Measurements from ENCODE around the gene PDE4A. TPM values are rescaled to one million over a fixed set of nuclear protein-coding genes. Genes with fewer than 3 reads are reported as not detected.
A peak's percentile ranks its signal among the peaks of the same experiment; 100 is the strongest.

The PDE4A gene
- total and polyA plus RNA-seq, 2 donors (not counting 1 experiment from before 2014, with no cell fraction given) = 3.6 to 4.1 TPM

GRCh38 chr19:10431943-10432735, 11.8 kb downstream of the PDE4A start:
- Histone ChIP-seq H3K36me3 (ENCODE audit: control insufficient read depth, insufficient read depth, low read length) (peaks cover 3% of the 10 kb centered on the region), H3K4me2 (ENCODE audit: extremely low read depth, insufficient read depth, low read length) (peak overlapping the region; percentile 94), H3K79me2 (ENCODE audit: control insufficient read depth, insufficient read depth, low read length) (no peaks in the 10 kb centered on the region), H3K9ac (ENCODE audit: insufficient read depth, low read length) (peak overlapping the region; percentile 16), H2AFZ (ENCODE audit: low read length) (peak overlapping the region; percentile 69), H3K9me3 (ENCODE audit: control insufficient read depth, insufficient read depth, low read depth, low read length) (no peaks in the 10 kb centered on the region), H3K27ac (ENCODE audit: insufficient read depth, low read length) (no peak overlapping the region), H3K4me1 (ENCODE audit: control insufficient read depth, extremely low read depth, insufficient read depth, low read length) (peaks cover 13% of the 10 kb centered on the region), H3K27me3 (ENCODE audit: control insufficient read depth, insufficient read depth, low read length) (peaks cover 4% of the 10 kb centered on the region), H4K20me1 (ENCODE audit: control insufficient read depth, extremely low read depth, insufficient read depth, low read length) (no peaks in the 10 kb centered on the region), H3K4me3 (replicated peaks in 1 of 4; ENCODE audit: control extremely low read depth in 1 of 4, insufficient read depth in 1 of 4, low read depth in 3 of 4, low read length in 4 of 4) (peak overlapping the region; percentile 66 to 78 (median 70))
- DNase-seq (ENCODE audit: low read depth in 2 of 2) = peak in 1 of 2 donors; percentile 41
- TF ChIP-seq EZH2 (IDR thresholded peaks at IDR 0.05; ENCODE audit: low read length, missing control alignments) = no peak
- TF ChIP-seq CTCF (conservative IDR thresholded peaks at IDR 0.05 in 1 of 2, IDR thresholded peaks at IDR 0.05 in 1 of 2; ENCODE audit: low read depth in 1 of 2, low read length in 2 of 2) = no peak

- Histone ChIP-seq H3K27me3 (ENCODE audit: control insufficient read depth, insufficient read depth, low read length) (peaks cover 4% of the 10 kb centered on the region), H3K4me1 (ENCODE audit: control insufficient read depth, extremely low read depth, insufficient read depth, low read length) (peaks cover 13% of the 10 kb centered on the region), H3K9me3 (ENCODE audit: control insufficient read depth, insufficient read depth, low read depth, low read length) (no peaks in the 10 kb centered on the region), H3K4me2 (ENCODE audit: extremely low read depth, insufficient read depth, low read length) (peak overlapping the region; percentile 68), H3K27ac (ENCODE audit: insufficient read depth, low read length) (no peak overlapping the region), H2AFZ (ENCODE audit: low read length) (no peak overlapping the region), H3K36me3 (ENCODE audit: control insufficient read depth, insufficient read depth, low read length) (peaks cover 3% of the 10 kb centered on the region), H4K20me1 (ENCODE audit: control insufficient read depth, extremely low read depth, insufficient read depth, low read length) (no peaks in the 10 kb centered on the region), H3K79me2 (ENCODE audit: control insufficient read depth, insufficient read depth, low read length) (no peaks in the 10 kb centered on the region), H3K9ac (ENCODE audit: insufficient read depth, low read length) (peak overlapping the region; percentile 16), H3K4me3 (replicated peaks in 1 of 4; ENCODE audit: control extremely low read depth in 1 of 4, insufficient read depth in 1 of 4, low read depth in 3 of 4, low read length in 4 of 4) (peak overlapping the region in 1 of 4 experiments; percentile 66)
- no peak for TF ChIP-seq EZH2 (IDR thresholded peaks at IDR 0.05; ENCODE audit: low read length, missing control alignments)
- no peak for TF ChIP-seq CTCF (conservative IDR thresholded peaks at IDR 0.05 in 1 of 2, IDR thresholded peaks at IDR 0.05 in 1 of 2; ENCODE audit: low read depth in 1 of 2, low read length in 2 of 2)
- DNase-seq (ENCODE audit: low read depth in 2 of 2) = no peak
Observed at GRCh38 chr19:10432736-10433130, 12.4 kb downstream of the PDE4A start.

- DNase-seq (ENCODE audit: low read depth in 2 of 2) = no peak
- Histone ChIP-seq H3K4me2 (ENCODE audit: extremely low read depth, insufficient read depth, low read length) (no peak overlapping the region), H3K36me3 (ENCODE audit: control insufficient read depth, insufficient read depth, low read length) (peaks cover 3% of the 10 kb centered on the region), H3K27ac (ENCODE audit: insufficient read depth, low read length) (no peak overlapping the region), H3K27me3 (ENCODE audit: control insufficient read depth, insufficient read depth, low read length) (peaks cover 4% of the 10 kb centered on the region), H3K4me1 (ENCODE audit: control insufficient read depth, extremely low read depth, insufficient read depth, low read length) (peaks cover 13% of the 10 kb centered on the region), H4K20me1 (ENCODE audit: control insufficient read depth, extremely low read depth, insufficient read depth, low read length) (no peaks in the 10 kb centered on the region), H3K9ac (ENCODE audit: insufficient read depth, low read length) (no peak overlapping the region), H2AFZ (ENCODE audit: low read length) (no peak overlapping the region), H3K9me3 (ENCODE audit: control insufficient read depth, insufficient read depth, low read depth, low read length) (no peaks in the 10 kb centered on the region), H3K79me2 (ENCODE audit: control insufficient read depth, insufficient read depth, low read length) (no peaks in the 10 kb centered on the region), H3K4me3 (replicated peaks in 1 of 4; ENCODE audit: control extremely low read depth in 1 of 4, insufficient read depth in 1 of 4, low read depth in 3 of 4, low read length in 4 of 4) (no peak overlapping the region)
- TF ChIP-seq CTCF (conservative IDR thresholded peaks at IDR 0.05 in 1 of 2, IDR thresholded peaks at IDR 0.05 in 1 of 2; ENCODE audit: low read depth in 1 of 2, low read length in 2 of 2) (no peak), EZH2 (IDR thresholded peaks at IDR 0.05; ENCODE audit: low read length, missing control alignments) (no peak)
Observed at GRCh38 chr19:10433131-10433536, 12.8 kb downstream of the PDE4A start.

Measured in fibroblast of lung (primary cell).